PC-9 (cell line): ENCODE results near the gene ARHGAP32.

Experiments
- EZH2 ChIP-seq: fragments of 200-600 bp; sonication (generic); IDR thresholded peaks from 2 replicates; pipeline ENCODE4 v1.8.0; 2017; ENCODE audit warnings: antibody characterized with exemption, low read depth
- TF ChIP-seq, protein P1 (sequence below): fragments of 200-600 bp; sonication (generic); conservative IDR thresholded peaks from 2 replicates; pipeline ENCODE4 v1.6.1; 2017; ENCODE audit warnings: mixed run types, antibody characterized with exemption, mild to moderate bottlenecking, moderate library complexity

GRCh38 chr11:128916681-128917080 lies 275.4 kb downstream of the ARHGAP32 start:
- TF ChIP-seq, protein P1, sequence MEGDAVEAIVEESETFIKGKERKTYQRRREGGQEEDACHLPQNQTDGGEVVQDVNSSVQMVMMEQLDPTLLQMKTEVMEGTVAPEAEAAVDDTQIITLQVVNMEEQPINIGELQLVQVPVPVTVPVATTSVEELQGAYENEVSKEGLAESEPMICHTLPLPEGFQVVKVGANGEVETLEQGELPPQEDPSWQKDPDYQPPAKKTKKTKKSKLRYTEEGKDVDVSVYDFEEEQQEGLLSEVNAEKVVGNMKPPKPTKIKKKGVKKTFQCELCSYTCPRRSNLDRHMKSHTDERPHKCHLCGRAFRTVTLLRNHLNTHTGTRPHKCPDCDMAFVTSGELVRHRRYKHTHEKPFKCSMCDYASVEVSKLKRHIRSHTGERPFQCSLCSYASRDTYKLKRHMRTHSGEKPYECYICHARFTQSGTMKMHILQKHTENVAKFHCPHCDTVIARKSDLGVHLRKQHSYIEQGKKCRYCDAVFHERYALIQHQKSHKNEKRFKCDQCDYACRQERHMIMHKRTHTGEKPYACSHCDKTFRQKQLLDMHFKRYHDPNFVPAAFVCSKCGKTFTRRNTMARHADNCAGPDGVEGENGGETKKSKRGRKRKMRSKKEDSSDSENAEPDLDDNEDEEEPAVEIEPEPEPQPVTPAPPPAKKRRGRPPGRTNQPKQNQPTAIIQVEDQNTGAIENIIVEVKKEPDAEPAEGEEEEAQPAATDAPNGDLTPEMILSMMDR, result no peak
- no peak for TF ChIP-seq EZH2
